ENCODE measurements around the gene MAP2K7.
"Not testable (repeated sequence)": the region's sequence is repeated elsewhere in the genome, so short reads cannot be mapped to it uniquely, and the experiment has no call there.

Gene MAP2K7

GRCh38 chr19:7908742-7909461 lies 5.2 kb downstream of the MAP2K7 start:
- no peak for DNase-seq

DNA sequence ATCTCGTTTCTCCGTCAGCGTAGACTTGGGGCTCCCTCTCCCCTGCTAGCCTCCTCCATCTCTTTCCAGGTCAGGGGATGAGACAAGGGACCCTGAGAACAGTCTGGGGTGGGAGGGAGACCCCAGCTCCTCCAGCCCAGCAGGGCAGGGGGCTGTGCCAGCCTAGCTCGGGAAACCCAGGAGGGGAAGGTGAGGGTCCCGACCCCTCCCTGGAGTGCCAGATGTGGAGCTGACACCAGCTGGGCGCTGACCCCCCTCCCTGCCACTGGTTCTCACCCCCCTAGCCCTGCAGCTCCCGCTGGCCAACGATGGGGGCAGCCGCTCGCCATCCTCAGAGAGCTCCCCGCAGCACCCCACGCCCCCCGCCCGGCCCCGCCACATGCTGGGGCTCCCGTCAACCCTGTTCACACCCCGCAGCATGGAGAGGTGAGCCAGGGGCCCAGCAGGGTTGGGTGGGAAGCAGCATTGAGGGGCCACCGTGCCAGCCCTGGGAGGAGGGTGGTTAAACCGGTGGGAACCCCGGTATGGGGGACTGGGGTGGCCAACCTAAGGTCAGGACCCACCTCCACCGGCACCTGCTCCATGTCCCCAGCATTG lies 5.9 kb downstream of the MAP2K7 start:
- no peak for DNase-seq

DNA sequence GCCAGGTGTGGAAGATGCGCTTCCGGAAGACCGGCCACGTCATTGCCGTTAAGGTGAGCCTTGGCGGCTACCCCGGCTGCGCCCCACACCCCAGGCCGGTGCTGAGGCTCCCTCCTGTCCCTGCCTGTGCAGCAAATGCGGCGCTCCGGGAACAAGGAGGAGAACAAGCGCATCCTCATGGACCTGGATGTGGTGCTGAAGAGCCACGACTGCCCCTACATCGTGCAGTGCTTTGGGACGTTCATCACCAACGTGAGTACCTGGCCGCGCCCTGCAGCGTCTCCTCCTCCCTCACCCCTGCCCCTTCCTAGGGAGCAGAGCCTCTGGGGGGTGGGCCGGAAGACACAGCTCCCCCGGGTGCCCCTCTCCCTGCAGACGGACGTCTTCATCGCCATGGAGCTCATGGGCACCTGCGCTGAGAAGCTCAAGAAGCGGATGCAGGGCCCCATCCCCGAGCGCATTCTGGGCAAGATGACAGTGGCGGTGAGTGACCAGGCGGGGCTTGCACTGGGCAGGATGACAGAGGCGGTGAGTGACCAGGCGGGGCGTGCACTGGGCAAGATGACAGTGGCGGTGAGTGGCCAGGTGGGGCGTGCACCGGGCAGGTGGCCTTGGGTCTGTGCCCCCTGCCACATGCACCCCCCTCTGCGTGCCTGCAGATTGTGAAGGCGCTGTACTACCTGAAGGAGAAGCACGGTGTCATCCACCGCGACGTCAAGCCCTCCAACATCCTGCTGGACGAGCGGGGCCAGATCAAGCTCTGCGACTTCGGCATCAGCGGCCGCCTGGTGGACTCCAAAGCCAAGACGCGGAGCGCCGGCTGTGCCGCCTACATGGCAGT lies 6.9 kb downstream of the MAP2K7 start:
- no peak for DNase-seq

DNA sequence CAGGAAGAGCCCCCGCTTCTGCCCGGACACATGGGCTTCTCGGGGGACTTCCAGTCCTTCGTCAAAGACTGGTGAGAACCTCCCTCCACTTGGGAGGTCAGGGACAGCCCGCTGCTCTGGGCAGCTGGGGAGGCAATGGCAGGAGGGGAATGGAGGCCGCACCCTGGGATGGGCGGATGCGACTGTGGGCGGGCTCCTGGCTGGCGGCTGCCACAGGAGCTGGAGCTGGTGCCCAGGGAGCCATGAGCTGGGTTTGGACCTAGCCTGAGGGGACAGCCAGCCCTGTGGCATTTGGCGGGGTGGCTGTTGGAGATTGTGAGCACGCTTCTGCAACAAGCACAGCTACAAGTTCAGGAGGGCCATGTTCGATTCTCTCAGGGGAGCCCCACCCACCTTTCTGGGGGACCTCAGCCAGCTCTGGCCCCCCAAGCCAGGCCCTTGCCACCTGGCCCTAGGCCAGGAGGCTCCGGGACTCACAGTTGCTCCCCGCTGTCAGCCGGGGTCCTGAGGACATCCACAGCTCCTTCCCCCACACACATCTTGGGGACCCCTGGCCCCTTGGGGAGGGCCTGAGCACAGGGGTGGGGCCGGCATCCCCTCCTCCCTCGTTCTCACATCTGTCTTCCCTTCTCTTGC lies 7.9 kb downstream of the MAP2K7 start:
- DNase-seq = no peak

GRCh38 chr19:7912144-7912696 lies 8.5 kb downstream of the MAP2K7 start:
- no peak for DNase-seq

GRCh38 chr19:7912697-7913564 lies 9.3 kb downstream of the MAP2K7 start:
- DNase-seq = no peak

- no peak for DNase-seq
Observed at GRCh38 chr19:7913652-7914051, 10.0 kb downstream of the MAP2K7 start.

GRCh38 chr19:7914099-7914498 lies 10.4 kb downstream of the MAP2K7 start:
- no peak for DNase-seq

GRCh38 chr19:7914598-7915045 lies 10.9 kb downstream of the MAP2K7 start, which contains the start of gene TGFBR3L:
Gene TGFBR3L, plus strand, starts transcription at chr19:7914830.
- DNase-seq = no peak

DNA sequence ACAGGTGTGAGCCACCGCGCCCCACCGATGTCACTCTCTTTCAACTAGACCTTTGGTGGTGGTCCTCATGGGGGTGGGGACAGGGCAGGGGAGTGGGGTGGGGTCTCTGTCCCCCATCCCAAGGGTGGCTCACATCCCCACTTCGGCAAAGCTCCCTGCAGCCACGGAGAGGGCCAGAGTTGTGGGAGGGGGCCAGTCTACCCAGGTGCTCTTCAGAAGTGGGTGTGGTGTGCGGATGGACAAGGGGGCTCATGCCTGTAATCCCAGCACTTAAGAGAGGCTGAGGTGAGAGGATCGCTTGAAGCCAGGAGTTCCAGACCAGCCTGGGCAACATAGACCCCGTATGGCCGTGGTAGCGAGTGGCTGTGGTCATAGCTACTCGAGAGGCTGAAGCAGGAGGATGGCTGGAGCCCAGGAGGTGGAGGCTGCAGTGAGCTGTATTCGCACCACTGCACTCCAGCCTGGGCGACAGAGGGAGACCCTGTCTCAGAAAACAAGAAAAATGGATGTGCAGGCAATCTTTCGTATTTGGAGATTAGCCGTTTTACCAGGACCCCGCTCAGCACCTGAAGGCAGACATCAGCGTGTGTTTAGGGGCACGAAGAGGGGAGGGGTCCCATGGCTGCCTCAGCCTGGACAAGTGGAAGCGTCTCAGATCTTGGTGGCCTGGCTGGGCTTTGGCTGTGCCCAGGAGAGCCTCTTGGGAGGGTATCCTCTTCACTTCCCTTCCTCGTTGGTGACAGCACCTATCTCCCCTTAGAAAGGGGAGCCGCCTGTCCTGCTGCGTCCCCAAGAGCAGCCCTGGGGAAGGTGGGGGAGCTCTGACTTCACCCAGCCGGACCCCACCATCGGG lies 11.8 kb downstream of the MAP2K7 start:
- DNase-seq = no peak

DNA sequence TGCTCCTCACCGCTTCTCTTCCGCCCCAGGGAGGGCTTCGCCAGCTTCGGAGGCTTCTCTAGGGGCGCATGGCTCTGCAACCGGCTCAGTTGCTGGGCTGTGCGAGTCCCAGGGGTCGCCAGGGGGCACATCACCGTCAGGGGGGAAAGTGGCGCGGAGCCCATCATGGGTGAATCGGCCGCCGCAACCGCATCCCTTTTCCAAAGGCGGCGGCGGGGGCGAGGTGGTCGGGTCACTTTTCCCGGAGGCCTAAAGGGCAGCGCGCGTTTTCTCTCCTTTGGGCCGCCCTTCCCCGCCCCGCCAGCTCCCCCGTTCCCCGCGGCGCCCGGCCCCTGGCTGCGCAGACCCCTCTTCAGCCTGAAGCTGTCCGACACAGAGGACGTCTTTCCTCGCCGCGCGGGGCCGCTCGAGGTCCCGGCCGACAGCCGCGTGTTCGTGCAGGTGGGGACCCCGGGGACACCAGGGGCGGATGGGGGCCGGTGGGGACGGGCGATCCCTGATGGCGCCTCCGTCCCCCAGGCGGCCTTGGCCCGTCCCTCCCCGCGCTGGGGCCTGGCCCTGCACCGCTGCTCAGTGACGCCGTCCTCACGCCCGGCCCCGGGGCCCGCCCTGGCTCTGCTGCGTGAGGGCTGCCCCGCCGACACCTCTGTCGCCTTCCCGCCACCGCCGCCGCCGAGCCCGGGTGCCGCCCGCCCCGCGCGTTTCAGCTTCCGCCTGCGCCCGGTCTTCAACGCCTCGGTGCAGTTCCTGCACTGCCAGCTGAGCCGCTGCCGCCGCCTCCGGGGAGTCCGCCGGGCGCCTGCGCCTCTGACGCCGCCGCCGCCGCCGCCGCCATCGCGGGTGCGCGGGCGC lies 12.7 kb downstream of the MAP2K7 start:
- peak; percentile 47 to 86 (median 70) for DNase-seq

- DNase-seq = no peak
Observed at GRCh38 chr19:7916955-7917266, 13.2 kb downstream of the MAP2K7 start.

DNA sequence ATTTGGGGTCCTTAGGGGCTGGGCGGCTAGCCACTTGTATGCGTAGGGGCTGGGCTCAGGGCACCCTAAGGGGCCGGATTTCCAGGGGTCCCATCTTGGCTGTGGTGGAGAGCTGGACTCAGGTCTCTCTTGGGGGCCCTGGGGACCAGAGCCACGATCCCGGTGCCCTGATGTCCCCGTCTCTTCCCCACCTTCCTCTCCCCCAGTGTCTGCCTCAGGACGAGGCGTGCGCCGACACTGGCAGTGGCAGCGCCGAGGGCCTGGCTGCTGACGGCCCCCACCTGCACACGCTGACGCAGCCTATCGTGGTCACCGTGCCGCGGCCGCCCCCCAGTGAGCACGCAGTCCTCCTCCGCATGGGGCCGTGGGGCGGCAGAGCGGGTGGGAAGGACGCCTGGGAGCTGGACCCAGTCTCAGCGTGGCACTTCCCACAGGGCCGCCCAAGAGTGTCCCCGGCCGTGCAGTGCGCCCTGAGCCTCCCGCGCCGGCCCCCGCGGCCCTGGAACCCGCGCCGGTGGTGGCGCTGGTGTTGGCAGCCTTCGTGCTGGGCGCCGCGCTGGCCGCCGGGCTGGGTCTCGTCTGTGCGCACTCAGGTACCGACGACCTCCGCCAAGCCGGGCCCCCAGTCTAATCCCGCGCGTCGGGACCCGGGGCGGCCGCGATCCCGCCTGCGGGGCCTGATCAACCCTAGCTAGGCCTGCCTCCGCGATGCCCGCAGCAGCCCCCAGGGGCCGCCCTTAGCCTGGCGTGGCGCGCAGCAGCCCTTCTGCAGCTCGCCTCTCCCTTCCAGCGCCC lies 13.8 kb downstream of the MAP2K7 start:
- DNase-seq = peak; percentile 62 to 85 (median 68)

- not testable (repeated sequence) for DNase-seq
Observed at GRCh38 chr19:7918062-7918614, 14.5 kb downstream of the MAP2K7 start.

DNA sequence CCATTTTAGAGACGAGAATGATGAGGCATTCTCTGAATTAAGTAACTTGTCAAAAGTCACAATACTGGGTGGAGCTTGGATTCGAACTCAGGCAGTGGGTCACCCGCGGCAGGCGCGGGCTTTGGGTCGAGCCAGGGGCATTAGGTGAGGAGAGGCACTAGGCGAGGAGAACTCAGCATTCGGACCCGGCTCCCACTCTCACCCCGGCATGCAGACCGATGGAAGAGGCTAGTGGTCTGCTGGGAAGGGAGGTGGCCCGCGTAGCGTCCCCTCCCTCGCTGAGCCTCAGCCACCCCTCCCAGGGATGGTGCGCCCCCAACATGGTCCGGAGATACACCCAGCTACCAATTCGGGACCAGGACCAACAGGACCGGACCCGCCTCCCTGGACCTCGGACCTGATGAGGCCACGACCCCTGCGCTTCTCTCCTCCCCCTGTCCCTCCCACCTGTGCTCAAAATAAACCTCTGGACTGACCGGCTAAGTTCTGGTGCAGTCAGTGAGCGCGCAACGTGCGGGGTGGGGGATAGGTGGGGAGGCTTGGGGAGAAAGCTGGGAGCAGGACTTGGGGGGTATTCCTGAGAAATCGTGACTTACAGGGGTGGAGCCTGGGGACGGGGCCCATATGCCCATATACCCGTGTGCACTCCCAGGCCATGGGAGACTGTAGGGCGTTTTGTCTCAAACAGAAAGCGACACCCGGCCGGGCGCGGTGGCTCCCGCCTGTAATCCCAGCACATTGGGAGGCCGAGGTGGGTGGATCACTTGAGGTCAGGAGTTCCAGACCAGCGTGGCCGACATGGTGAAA lies 15.1 kb downstream of the MAP2K7 start:
- no peak for DNase-seq

- DNase-seq = peak; percentile 95 to 98 (median 98)
Observed at GRCh38 chr19:7919610-7920518, 16.2 kb downstream of the MAP2K7 start, which contains the start of gene SNAPC2. Gene SNAPC2, plus strand, starts transcription at chr19:7920338. Its CDS starts 29 bp downstream, at chr19:7920367.
